ENCODE results near the gene C3orf33. TPM values are rescaled to one million over a fixed set of nuclear protein-coding genes. Genes with fewer than 3 reads are reported as not detected.

C3orf33 gene
- total and polyA plus RNA-seq, 2 of the 13 experiments (the other 11 are each of a cell fraction or from before 2014, with no cell fraction given), result 9.2 to 12.6 TPM

DNA sequence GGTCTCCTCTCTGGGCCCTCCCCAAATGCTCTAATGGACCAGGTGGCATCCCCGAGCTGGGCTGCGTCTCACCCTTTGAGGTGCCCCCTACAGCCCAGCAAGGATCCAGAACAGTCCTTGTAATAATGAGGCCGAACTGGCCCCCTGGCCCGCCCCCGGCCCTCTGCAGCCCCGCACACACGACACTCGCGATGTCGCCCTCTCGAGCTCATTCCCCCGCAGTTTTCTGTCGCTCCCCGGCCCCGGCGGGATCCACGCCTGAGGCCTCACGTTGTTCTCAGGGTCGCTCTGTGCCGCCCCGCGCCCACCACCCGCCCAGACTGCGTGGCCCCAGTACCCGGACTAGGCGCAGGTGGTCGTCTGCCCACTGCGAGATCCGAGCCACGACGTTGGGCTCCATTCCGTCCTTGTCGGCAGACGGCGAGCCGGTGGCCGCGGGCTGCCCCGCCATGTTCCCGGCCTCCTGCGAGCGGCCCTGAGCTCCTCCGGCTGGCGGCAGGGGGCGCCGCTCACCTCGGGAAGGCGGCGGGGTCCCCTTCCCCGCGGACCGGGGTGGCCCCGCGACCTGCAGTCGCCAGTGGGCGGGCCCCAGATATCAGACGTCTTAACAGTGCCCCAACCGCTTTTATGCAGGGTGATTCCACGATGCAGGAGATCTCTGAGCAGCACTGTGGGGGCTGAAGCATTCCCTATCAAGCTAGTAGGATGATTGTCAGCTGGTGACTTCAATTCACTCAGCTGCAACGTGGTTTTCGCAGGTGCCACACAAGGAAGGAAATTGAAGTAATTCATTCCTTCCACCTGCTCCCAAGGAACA lies at the start of gene C3orf33 (continued):
- TF ChIP-seq, protein P1, sequence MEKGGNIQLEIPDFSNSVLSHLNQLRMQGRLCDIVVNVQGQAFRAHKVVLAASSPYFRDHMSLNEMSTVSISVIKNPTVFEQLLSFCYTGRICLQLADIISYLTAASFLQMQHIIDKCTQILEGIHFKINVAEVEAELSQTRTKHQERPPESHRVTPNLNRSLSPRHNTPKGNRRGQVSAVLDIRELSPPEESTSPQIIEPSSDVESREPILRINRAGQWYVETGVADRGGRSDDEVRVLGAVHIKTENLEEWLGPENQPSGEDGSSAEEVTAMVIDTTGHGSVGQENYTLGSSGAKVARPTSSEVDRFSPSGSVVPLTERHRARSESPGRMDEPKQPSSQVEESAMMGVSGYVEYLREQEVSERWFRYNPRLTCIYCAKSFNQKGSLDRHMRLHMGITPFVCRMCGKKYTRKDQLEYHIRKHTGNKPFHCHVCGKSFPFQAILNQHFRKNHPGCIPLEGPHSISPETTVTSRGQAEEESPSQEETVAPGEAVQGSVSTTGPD (CRISPR knock-in tag; IDR thresholded peaks at IDR 0.05), result no peak
- TF ChIP-seq NFE2 (CRISPR knock-in tag; IDR thresholded peaks at IDR 0.05), result no peak
- peak; percentile 69; the same call in 1 of the 2 replicates for TF ChIP-seq ZBTB3 (CRISPR knock-in tag; IDR thresholded peaks at IDR 0.05; ENCODE audit: borderline replicate concordance, low read depth)
- TF ChIP-seq, protein P2, sequence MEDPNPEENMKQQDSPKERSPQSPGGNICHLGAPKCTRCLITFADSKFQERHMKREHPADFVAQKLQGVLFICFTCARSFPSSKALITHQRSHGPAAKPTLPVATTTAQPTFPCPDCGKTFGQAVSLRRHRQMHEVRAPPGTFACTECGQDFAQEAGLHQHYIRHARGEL (CRISPR knock-in tag; IDR thresholded peaks at IDR 0.05), result no peak
- TF ChIP-seq, protein P3, sequence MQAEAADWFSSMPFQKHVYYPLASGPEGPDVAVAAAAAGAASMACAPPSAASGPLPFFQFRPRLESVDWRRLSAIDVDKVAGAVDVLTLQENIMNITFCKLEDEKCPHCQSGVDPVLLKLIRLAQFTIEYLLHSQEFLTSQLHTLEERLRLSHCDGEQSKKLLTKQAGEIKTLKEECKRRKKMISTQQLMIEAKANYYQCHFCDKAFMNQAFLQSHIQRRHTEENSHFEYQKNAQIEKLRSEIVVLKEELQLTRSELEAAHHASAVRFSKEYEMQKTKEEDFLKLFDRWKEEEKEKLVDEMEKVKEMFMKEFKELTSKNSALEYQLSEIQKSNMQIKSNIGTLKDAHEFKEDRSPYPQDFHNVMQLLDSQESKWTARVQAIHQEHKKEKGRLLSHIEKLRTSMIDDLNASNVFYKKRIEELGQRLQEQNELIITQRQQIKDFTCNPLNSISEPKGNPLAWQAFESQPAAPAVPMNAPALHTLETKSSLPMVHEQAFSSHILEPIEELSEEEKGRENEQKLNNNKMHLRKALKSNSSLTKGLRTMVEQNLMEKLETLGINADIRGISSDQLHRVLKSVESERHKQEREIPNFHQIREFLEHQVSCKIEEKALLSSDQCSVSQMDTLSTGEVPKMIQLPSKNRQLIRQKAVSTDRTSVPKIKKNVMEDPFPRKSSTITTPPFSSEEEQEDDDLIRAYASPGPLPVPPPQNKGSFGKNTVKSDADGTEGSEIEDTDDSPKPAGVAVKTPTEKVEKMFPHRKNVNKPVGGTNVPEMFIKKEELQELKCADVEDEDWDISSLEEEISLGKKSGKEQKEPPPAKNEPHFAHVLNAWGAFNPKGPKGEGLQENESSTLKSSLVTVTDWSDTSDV (CRISPR knock-in tag; IDR thresholded peaks at IDR 0.05), result no peak
- TF ChIP-seq, protein P4, sequence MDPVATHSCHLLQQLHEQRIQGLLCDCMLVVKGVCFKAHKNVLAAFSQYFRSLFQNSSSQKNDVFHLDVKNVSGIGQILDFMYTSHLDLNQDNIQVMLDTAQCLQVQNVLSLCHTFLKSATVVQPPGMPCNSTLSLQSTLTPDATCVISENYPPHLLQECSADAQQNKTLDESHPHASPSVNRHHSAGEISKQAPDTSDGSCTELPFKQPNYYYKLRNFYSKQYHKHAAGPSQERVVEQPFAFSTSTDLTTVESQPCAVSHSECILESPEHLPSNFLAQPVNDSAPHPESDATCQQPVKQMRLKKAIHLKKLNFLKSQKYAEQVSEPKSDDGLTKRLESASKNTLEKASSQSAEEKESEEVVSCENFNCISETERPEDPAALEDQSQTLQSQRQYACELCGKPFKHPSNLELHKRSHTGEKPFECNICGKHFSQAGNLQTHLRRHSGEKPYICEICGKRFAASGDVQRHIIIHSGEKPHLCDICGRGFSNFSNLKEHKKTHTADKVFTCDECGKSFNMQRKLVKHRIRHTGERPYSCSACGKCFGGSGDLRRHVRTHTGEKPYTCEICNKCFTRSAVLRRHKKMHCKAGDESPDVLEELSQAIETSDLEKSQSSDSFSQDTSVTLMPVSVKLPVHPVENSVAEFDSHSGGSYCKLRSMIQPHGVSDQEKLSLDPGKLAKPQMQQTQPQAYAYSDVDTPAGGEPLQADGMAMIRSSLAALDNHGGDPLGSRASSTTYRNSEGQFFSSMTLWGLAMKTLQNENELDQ (CRISPR knock-in tag; IDR thresholded peaks at IDR 0.05; ENCODE audit: borderline replicate concordance), result no peak
- TF ChIP-seq ZNF329 (CRISPR knock-in tag; IDR thresholded peaks at IDR 0.05; ENCODE audit: low read depth), result 0 out of 2 replicates have a peak, but pooled peaks have one; percentile 51
- TF ChIP-seq, protein P5, sequence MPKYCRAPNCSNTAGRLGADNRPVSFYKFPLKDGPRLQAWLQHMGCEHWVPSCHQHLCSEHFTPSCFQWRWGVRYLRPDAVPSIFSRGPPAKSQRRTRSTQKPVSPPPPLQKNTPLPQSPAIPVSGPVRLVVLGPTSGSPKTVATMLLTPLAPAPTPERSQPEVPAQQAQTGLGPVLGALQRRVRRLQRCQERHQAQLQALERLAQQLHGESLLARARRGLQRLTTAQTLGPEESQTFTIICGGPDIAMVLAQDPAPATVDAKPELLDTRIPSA (CRISPR knock-in tag; IDR thresholded peaks at IDR 0.05; ENCODE audit: borderline replicate concordance), result peak; percentile 51; the same call in 1 of the 2 replicates
- no peak for TF ChIP-seq SRF (IDR thresholded peaks at IDR 0.05; ENCODE audit: low read depth, low read length)
- TF ChIP-seq SIX1 (CRISPR knock-in tag; IDR thresholded peaks at IDR 0.05; ENCODE audit: borderline replicate concordance), result no peak
- TF ChIP-seq, protein P6, sequence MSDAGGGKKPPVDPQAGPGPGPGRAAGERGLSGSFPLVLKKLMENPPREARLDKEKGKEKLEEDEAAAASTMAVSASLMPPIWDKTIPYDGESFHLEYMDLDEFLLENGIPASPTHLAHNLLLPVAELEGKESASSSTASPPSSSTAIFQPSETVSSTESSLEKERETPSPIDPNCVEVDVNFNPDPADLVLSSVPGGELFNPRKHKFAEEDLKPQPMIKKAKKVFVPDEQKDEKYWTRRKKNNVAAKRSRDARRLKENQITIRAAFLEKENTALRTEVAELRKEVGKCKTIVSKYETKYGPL (CRISPR knock-in tag; IDR thresholded peaks at IDR 0.05), result 0 out of 2 replicates have a peak, but pooled peaks have one; percentile 30
- no peak for TF ChIP-seq RFX5 (IDR thresholded peaks at IDR 0.05; ENCODE audit: low read depth, low read length)
- TF ChIP-seq, protein P7, sequence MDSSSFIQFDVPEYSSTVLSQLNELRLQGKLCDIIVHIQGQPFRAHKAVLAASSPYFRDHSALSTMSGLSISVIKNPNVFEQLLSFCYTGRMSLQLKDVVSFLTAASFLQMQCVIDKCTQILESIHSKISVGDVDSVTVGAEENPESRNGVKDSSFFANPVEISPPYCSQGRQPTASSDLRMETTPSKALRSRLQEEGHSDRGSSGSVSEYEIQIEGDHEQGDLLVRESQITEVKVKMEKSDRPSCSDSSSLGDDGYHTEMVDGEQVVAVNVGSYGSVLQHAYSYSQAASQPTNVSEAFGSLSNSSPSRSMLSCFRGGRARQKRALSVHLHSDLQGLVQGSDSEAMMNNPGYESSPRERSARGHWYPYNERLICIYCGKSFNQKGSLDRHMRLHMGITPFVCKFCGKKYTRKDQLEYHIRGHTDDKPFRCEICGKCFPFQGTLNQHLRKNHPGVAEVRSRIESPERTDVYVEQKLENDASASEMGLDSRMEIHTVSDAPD (CRISPR knock-in tag; IDR thresholded peaks at IDR 0.05), result no peak
- TF ChIP-seq ZNF343 (CRISPR knock-in tag; IDR thresholded peaks at IDR 0.05), result 0 out of 2 replicates have a peak, but pooled peaks have one; percentile 48
- TF ChIP-seq KLF15 (CRISPR knock-in tag; IDR thresholded peaks at IDR 0.05; ENCODE audit: borderline replicate concordance), result no peak
- no peak for TF ChIP-seq SNAI1 (CRISPR knock-in tag; IDR thresholded peaks at IDR 0.05; ENCODE audit: borderline replicate concordance)
- TF ChIP-seq ZNF234 (CRISPR knock-in tag; conservative IDR thresholded peaks at IDR 0.05), result peak; percentile 41; the same call in 1 of the 2 replicates

All from HepG2 (cell line).